Muscle of leg (tissue), 11 donors: ENCODE data around the gene SLC20A1. TPM values are rescaled to one million over a fixed set of nuclear protein-coding genes. Genes with fewer than 3 reads are reported as not detected.
"Not testable (repeated sequence)": the region's sequence is repeated elsewhere in the genome, so short reads cannot be mapped to it uniquely, and the experiment has no call there.

Experiments
- DNase-seq: peaks from one replicate; pipeline ENCODE4 v3.0.0; 2013
- H3K27ac ChIP-seq: one replicate; pipeline ENCODE4 v1.5.1; 2013; ENCODE audit warnings: mild to moderate bottlenecking, low read length, control low read depth
- H3K27me3 ChIP-seq: one replicate; pipeline ENCODE4 v1.6.1; 2013; ENCODE audit warnings: low read length; ENCODE audit not compliant: control insufficient read depth, insufficient read depth
- H3K36me3 ChIP-seq: one replicate; pipeline ENCODE4 v1.6.1; 2013; ENCODE audit warnings: low read length; ENCODE audit not compliant: control insufficient read depth, insufficient read depth
- H3K4me1 ChIP-seq: one replicate; pipeline ENCODE4 v1.6.1; 2013; ENCODE audit warnings: low read length; ENCODE audit not compliant: control insufficient read depth, insufficient read depth
- H3K4me3 ChIP-seq: one replicate; pipeline ENCODE4 v1.5.1; 2013; ENCODE audit warnings: low read length, control low read depth
- H3K9me3 ChIP-seq: replicated peaks from 2 replicates; pipeline ENCODE4 v1.6.1; 2013; ENCODE audit warnings: low read depth, low read length; ENCODE audit not compliant: control insufficient read depth
- WGBS: methylation state at CpG from one replicate; pipeline ENCODE4 v1.1.5; 2013; ENCODE audit warnings: missing lambda C conversion rate; ENCODE audit not compliant: insufficient coverage; 5-methylcytosine and 5-hydroxymethylcytosine counted together
- polyA plus RNA-seq, 8 donors: library from polyadenylated mRNA; unstranded; fragments of 120-200 nt; gene quantifications; one replicate each; pipeline versions ENCODE4 v1.2.1 to v1.2.3, GENCODE V29; 2013; ENCODE audit warnings: inconsistent platforms in 1 of 8, low replicate concordance in 1 of 8; ENCODE audit not compliant: insufficient read length in 8 of 8, insufficient read depth in 1 of 8
- total RNA-seq: library from RNA; stranded (reverse); fragments of 120-200 nt; gene quantifications from one replicate; pipeline ENCODE4 v1.2.4, GENCODE V29; 2013

The SLC20A1 gene
- total and polyA plus RNA-seq, 9 donors: 17.6 to 27.6 (median 21.5) TPM

GRCh38 chr2:112703684-112704083, 57.9 kb downstream of the SLC20A1 start:
- Histone ChIP-seq H3K4me3 (no peak overlapping the region), H3K27ac (no peak overlapping the region), H3K36me3 (no peaks in the 10 kb centered on the region), H3K4me1 (no peaks in the 10 kb centered on the region), H3K9me3 (no peaks in the 10 kb centered on the region), H3K27me3 (no peaks in the 10 kb centered on the region)
- no peak for DNase-seq
- no CpG with 5 or more reads among the region's 2 CpGs for WGBS

GRCh38 chr2:112705575-112705974, 59.8 kb downstream of the SLC20A1 start:
- Histone ChIP-seq H3K4me3 (no peak overlapping the region), H3K27ac (no peak overlapping the region), H3K36me3 (no peaks in the 10 kb centered on the region), H3K9me3 (no peaks in the 10 kb centered on the region), H3K4me1 (peaks cover 3% of the 10 kb centered on the region), H3K27me3 (peaks cover 2% of the 10 kb centered on the region)
- no peak for DNase-seq
- WGBS: 86% methylated on average over 4 of the region's 4 CpGs

GRCh38 chr2:112706170-112706664, 60.5 kb downstream of the SLC20A1 start:
- Histone ChIP-seq H3K4me1 (peaks cover 3% of the 10 kb centered on the region), H3K27me3 (peaks cover 2% of the 10 kb centered on the region), H3K4me3 (no peak overlapping the region), H3K9me3 (no peaks in the 10 kb centered on the region), H3K27ac (no peak overlapping the region), H3K36me3 (no peaks in the 10 kb centered on the region)
- no peak for DNase-seq
- WGBS: 73% methylated on average over 2 of the region's 5 CpGs

GRCh38 chr2:112706947-112707346, 61.2 kb downstream of the SLC20A1 start:
- H3K9me3 ChIP-seq, H3K4me1 ChIP-seq, H3K27me3 ChIP-seq, H3K27ac ChIP-seq, H3K36me3 ChIP-seq, DNase-seq, H3K4me3 ChIP-seq: not testable (repeated sequence)
- 100% methylated on average over 3 of the region's 9 CpGs for WGBS

GRCh38 chr2:112708968-112709367, 63.2 kb downstream of the SLC20A1 start:
- Histone ChIP-seq H3K4me3 (no peak overlapping the region), H3K9me3 (no peaks in the 10 kb centered on the region), H3K27me3 (peaks cover 2% of the 10 kb centered on the region), H3K36me3 (no peaks in the 10 kb centered on the region), H3K4me1 (peaks cover 3% of the 10 kb centered on the region), H3K27ac (no peak overlapping the region)
- 62% methylated on average over 8 of the region's 10 CpGs for WGBS
- DNase-seq: no peak

- 73% methylated on average over 5 of the region's 6 CpGs for WGBS
- Histone ChIP-seq H3K9me3 (no peaks in the 10 kb centered on the region), H3K36me3 (no peaks in the 10 kb centered on the region), H3K27ac (peak overlapping the region; percentile 13), H3K27me3 (peaks cover 2% of the 10 kb centered on the region), H3K4me1 (peaks cover 3% of the 10 kb centered on the region), H3K4me3 (no peak overlapping the region)
- DNase-seq: no peak
Observed at GRCh38 chr2:112709703-112710102, 64.0 kb downstream of the SLC20A1 start.

- Histone ChIP-seq H3K27me3 (peaks cover 2% of the 10 kb centered on the region), H3K9me3 (no peaks in the 10 kb centered on the region), H3K4me3 (no peak overlapping the region), H3K27ac (no peak overlapping the region), H3K4me1 (peaks cover 3% of the 10 kb centered on the region), H3K36me3 (no peaks in the 10 kb centered on the region)
- DNase-seq: no peak
- WGBS: 95% methylated on average over 4 of the region's 9 CpGs
Observed at GRCh38 chr2:112710956-112711750, 65.4 kb downstream of the SLC20A1 start.

GRCh38 chr2:112712465-112712864, 66.7 kb downstream of the SLC20A1 start:
- 58% methylated on average over 3 of the region's 3 CpGs for WGBS
- H3K27ac ChIP-seq: no peak overlapping the region
- no peak for DNase-seq
- H3K4me3 ChIP-seq: no peak overlapping the region
- no peaks in the 10 kb centered on the region for H3K9me3 ChIP-seq
- H3K4me1 ChIP-seq: peaks cover 3% of the 10 kb centered on the region
- H3K27me3 ChIP-seq: peaks cover 2% of the 10 kb centered on the region
- H3K36me3 ChIP-seq: no peaks in the 10 kb centered on the region

- Histone ChIP-seq H3K4me3 (no peak overlapping the region), H3K36me3 (no peaks in the 10 kb centered on the region), H3K27me3 (peaks cover 2% of the 10 kb centered on the region), H3K27ac (no peak overlapping the region), H3K4me1 (peaks cover 3% of the 10 kb centered on the region), H3K9me3 (no peaks in the 10 kb centered on the region)
- DNase-seq: no peak
- 59% methylated on average over 12 of the region's 17 CpGs for WGBS
Observed at GRCh38 chr2:112712903-112713584, 67.3 kb downstream of the SLC20A1 start.
